ENCODE results near the gene FAM120B. TPM values are rescaled to one million over a fixed set of nuclear protein-coding genes. Genes with fewer than 3 reads are reported as not detected.

FAM120B gene
- total RNA-seq, 1 donor from 2014 or later: 38.9 TPM

- peak; percentile 41 for DNase-seq (ENCODE audit: low spot score)
These were observed 34.7 kb upstream of the FAM120B start for GRCh38 chr6:170271771-170272314.

DNA sequence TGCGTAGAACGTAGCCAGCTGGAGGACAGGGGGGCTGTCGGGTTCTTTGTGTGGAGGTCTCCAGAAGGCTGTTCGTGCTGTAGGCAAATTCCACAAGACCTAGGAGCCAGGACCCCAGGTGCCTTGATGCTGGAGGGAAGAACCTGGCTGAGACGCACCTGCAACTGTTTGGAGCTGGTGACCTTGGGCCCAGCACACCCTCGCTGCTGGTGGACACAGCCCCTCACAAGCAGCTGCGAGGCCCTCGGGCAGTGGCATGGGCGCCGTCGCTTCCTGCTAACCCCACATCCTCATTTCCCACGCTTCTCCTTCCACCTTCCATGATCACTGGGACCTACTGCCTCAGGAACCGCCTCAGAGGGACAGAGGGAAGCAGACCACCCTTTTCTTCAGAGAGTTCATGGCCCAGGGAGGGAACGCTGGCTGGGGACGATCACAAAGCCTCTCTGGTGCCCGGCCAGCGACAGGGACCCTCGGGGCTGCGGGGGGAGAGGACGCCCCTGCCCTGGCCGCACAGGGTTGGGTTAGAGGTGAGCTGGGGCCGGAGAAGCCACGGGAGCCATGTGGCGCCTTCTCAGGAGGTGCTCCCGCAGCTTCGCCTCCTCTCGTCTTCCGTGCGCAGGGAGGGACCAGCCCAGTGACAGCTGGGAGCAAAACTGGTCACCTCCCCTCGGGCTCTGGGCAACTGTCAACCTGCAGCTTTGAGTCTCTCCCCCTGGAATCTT, 34.1 kb upstream of the FAM120B start:
- no peak for DNase-seq (ENCODE audit: low spot score)

- no peak for DNase-seq (ENCODE audit: low spot score)
These were observed 33.4 kb upstream of the FAM120B start for GRCh38 chr6:170273191-170273590.

DNA sequence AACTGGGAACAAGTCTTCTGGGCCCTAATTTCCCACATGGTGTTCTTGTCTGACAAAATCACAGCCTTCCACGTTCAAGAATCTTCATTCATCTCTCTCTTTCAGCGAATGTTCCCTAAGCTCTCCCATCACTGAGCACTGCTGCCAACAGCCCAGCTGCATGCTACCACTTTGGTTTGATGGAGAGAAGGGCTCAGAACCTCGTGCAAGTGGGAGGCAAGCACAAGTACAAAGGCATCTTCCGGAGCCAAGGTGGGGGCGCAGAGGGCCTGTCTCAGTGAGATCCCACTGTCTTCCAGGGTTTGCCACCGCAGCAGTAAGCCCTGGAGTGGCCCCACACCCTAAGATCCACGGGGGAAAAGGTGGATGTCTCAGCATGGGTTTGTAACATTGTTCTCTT, 32.9 kb upstream of the FAM120B start:
- DNase-seq (ENCODE audit: low spot score): no peak

DNA sequence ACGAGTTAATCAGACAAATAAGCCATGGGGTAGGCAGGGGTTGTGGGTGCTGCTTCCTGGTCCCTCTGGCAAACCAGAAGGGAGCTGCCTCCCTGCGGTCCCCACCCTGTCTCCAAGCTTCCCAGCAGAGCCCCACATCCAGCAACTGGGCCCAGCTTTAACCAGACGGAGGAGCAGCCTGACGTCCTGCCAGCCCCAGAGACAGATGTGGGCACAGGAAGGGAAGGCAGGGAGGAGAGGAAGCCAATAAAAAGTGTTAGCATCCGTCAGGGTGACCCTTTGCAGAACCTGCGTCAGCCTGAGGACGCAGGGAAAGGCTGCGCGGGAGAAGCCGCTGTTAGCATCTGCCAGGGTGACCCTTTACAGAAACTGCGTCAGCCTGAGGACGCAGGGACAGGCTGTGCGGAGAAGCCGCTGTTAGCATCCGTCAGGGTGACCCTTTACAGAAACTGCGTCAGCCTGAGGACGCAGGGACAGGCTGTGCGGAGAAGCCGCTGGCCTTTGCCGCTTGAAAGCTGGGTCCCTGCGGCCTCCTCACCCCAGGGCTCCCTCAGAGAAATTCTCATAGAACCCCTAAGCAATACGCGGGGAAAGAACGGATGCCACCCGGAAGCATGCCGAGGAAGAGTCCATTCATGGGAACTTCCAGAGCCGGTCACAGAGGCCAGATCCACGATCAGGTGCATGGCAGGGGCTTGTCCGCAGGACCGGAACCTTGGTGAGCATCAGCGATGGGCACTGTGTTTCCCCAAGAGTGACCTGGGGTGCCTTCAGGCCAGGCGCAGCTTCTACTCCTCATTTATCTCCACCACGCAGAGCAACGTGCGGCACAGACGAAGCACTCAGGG, 31.6 kb upstream of the FAM120B start:
- no peak for DNase-seq (ENCODE audit: low spot score)

- peak; percentile 56 for DNase-seq (ENCODE audit: low spot score)
These were observed 30.0 kb upstream of the FAM120B start for GRCh38 chr6:170276369-170277057.

DNA sequence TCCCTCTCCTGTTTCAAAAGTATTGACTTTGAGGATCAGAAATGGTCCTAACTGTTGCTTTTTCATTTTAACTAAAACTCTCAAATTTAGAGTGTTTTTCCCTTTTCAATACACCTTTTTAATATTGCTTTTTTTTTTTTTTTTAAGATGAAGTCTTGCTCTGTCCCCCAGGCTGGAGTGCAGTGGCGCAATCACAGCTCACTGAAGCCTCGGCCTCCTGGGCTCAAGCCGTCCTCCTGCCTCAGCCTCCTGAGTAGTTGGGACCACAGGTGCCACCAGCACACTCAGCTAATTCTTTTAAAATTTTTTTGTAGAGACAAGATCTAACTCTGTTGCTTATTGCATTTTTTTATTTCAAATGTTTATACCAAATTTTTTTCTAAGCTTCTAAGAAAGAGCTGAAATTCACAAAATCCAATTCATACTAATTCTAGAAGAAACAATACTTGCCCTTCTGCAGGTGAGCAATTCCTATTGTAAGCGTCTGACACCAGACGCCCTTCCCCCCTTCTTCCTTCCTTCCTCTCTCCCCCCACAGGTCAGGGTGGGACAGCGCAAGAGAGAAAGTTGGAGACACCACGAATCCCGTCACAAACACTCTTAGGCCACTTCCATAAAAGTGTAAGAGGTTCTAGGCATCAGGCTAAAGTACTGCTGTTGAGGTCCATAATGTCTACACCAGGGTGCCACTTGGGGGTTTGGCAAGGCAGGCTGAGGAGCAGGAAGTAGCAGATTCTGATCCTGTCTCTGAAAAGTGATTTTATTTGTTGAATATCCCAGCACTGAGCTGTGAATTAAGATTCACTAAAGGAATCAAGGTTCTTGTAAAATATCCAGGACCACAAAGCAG, 28.4 kb upstream of the FAM120B start:
- DNase-seq (ENCODE audit: low spot score): no peak

GRCh38 chr6:170278743-170279094, 27.8 kb upstream of the FAM120B start:
- DNase-seq (ENCODE audit: low spot score): no peak

DNA sequence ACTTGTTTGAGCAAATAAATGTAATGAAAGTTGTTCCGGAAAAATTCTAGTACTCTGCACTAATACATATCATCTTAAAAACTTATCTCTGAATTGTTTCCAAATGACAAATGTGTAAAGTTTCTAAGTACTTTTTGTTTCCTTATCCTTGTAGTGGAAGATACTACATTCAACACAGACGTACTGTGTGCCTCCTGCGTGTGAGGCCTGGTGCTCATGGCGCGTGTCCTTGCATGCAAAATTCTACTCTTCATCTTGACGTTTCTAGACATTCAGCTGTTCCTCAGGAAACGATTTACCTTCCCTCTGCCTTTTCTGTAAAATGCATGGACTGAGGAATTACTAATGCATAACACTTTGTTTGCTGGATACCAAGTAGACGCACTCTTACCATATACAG, 27.1 kb upstream of the FAM120B start:
- no peak for DNase-seq (ENCODE audit: low spot score)

DNA sequence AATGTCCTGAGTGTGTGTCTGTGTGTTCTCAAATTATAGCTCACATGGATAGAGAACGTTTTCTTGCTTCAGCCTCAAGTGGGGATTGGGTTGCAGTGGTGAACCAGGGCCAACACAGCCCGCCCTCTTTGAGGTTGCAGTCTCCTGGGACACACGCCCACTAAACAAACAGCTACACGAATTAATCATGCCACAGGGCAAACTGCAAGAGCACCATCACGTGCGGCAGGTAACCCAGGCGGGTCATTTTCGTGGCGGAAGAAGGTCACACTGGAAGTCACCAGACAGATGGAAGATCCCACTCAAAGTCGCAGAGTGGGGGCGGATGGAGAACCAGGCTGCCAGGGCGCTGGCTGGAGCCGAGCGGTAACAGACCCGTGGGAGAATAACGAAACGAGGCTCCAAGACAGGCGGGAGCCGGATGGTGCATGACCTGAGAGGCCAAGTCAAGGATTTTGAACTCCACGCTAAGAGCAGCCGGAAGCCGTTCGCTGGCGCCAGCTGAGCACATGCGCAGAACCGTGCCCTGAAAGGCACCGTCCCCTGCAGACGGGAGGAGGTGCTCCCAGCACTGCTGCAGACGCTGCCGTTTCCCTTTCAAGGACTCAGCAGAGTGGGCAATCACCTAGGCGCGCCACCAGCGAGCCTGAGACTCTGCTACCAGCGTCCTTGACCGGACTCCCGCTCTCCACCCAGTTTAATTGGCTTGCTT, 26.4 kb upstream of the FAM120B start:
- DNase-seq (ENCODE audit: low spot score): peak; percentile 67

GRCh38 chr6:170280689-170281045, 25.9 kb upstream of the FAM120B start:
- no peak for DNase-seq (ENCODE audit: low spot score)

- DNase-seq (ENCODE audit: low spot score): no peak
These were observed 24.9 kb upstream of the FAM120B start for GRCh38 chr6:170281331-170282292.

DNA sequence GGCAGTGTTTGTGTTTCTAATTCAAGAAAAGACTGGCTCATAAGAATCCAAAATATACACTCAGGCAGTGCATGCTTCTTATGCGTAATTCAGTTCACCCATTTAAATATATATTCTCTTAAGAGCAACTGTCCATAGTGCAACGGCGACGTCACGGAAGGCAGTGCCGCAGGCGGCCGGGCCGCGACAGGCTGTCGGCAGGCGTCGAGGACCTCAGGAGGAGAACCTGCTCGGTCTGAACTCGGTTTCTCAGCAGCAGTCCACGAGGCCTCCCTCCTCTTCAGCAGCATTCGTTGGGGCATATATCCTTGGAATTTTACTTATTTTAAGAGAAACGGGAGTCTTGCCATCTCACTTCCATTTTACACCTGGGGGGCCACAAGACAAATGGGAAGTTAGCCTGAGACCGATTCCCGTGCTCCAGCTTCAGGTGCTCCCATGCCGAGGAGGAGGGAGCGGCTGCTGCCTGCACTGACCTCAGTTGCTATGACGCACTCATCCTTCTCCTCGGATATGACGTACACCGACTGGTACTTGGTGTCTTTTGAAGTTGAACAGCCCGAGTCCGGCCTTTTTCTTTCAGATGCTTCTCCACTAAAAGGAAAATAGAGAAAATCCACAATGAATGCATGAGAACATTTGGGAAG, 23.9 kb upstream of the FAM120B start:
- no peak for DNase-seq (ENCODE audit: low spot score)

GRCh38 chr6:170283212-170284081, 23.1 kb upstream of the FAM120B start:
- no peak for DNase-seq (ENCODE audit: low spot score)

DNA sequence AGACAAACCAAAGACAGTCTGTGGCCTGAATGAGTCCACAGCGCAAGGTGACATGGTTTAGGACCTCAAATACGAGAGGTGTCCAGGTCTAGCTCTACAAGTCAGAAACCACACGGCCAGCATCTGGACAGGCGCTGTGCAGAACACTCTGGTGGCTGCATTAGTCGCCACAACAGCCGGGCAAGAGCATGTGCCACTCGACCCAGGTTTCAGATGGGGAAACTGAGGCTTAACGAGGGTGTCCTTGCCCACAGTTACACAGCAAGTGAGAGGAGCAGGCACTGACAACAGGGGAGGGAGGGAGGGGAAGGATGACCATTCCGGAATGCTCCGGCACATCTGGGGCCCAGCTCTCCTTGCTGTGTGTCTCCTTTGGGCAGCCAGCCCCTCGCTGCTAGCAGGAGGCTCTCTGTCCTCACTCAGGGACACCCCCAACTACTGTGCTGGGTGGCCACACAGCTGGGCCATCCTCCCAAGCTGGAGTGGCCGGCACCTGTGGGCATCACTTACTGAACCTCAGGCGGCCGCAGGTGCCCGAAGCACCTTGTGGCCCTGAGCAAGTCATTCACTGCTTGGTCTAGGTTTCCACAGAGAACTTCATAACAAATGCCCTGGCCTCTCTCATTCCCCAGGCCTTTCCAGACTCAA, 22.3 kb upstream of the FAM120B start:
- no peak for DNase-seq (ENCODE audit: low spot score)

DNA sequence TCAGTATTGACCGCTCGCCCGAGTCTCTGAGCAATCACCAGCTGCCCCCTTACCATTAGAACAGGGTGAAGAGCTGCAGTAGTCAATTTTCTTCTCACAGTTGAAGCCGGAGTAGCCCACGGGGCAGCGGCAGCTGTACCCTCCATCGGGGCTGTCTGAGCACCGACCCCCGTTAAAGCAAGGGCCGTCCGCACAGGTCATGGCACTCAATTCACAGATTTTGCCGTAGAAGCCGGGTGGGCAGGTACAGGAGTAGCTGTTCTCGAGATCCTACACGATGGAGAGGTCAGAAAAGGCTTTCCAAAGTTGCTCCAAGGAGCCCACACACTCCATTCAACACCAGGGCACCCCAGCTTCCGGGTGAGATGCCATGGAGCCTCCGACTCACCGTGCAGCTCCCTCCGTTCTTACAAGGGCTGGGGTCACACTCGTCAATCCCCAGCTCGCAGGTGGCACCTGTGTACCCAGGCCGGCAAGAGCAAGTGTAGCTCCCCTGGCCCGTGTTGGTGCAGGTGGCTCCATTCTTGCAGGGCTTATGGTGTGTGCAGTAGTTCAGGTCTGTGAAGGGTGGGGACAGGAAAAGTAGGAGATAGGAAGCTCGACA, 21.6 kb upstream of the FAM120B start:
- DNase-seq (ENCODE audit: low spot score): no peak

GRCh38 chr6:170285482-170285881, 21.1 kb upstream of the FAM120B start:
- DNase-seq (ENCODE audit: low spot score): no peak
